Esophagus muscularis mucosa (tissue), 4 donors: ENCODE measurements around the gene CTIF. TPM values are rescaled to one million over a fixed set of nuclear protein-coding genes. Genes with fewer than 3 reads are reported as not detected.
"Not testable (repeated sequence)": the region's sequence is repeated elsewhere in the genome, so short reads cannot be mapped to it uniquely, and the experiment has no call there.

Experiments
- DNase-seq: peaks from one replicate; pipeline ENCODE4 v3.0.0-alpha.2; 2017; ENCODE audit errors: extremely low spot score
- H3K27ac ChIP-seq, 4 donors: fragments of 200-600 bp; sonication (generic); replicated peaks in 1 of 4; 1 replicate in 3 of 4; 2 replicates in 1 of 4; pipeline ENCODE4 v1.5.1; 2016 to 2019; ENCODE audit warnings: mild to moderate bottlenecking in 1 of 4
- H3K27me3 ChIP-seq, 4 donors: fragments of 200-600 bp; sonication (generic); one replicate each; pipeline versions ENCODE4 v1.5.1 to v1.6.0; 2016 to 2019
- H3K36me3 ChIP-seq, 4 donors: fragments of 200-600 bp; sonication (generic); one replicate each; pipeline ENCODE4 v1.5.1; 2016 to 2019
- H3K4me1 ChIP-seq, 4 donors: fragments of 200-600 bp; sonication (generic); one replicate each; pipeline ENCODE4 v1.5.1; 2016 to 2019
- H3K4me3 ChIP-seq, 4 donors: fragments of 200-600 bp; sonication (generic); 1 replicate in 2 of 4; 2 replicates in 2 of 4; pipeline ENCODE4 v1.5.1; 2016 to 2019; ENCODE audit warnings: mild to moderate bottlenecking in 4 of 4, moderate library complexity in 1 of 4
- H3K9me3 ChIP-seq, 4 donors: fragments of 200-600 bp; sonication (generic); 1 replicate in 3 of 4; 2 replicates in 1 of 4; pipeline ENCODE4 v1.5.1; 2016 to 2019
- CTCF ChIP-seq, 3 experiments: fragments of 200-600 bp in 2 of 3; fragments of 450-650 bp in 1 of 3; sonication (generic) in 2 of 3; IDR thresholded peaks; one replicate each; pipeline ENCODE4 v1.5.1; 2017 to 2019; ENCODE audit warnings: antibody characterized with exemption in 3 of 3, mild to moderate bottlenecking in 2 of 3, moderate library complexity in 1 of 3
- EP300 ChIP-seq: sonication (generic); formaldehyde crosslinking; IDR thresholded peaks from one replicate; pipeline ENCODE4 v1.6.1; 2017; ENCODE audit warnings: antibody characterized with exemption
- POLR2A ChIP-seq: fragments of 450-650 bp; IDR thresholded peaks from one replicate; pipeline ENCODE4 v1.6.1; 2017; ENCODE audit warnings: antibody characterized with exemption, moderate library complexity, mild to moderate bottlenecking, low read depth
- POLR2AphosphoS5 ChIP-seq, 2 donors: sonication (generic); formaldehyde crosslinking; IDR thresholded peaks; one replicate each; pipeline ENCODE4 v1.6.1; 2017; ENCODE audit warnings: antibody characterized with exemption in 2 of 2
- WGBS: methylation state at CpG from one replicate; pipeline ENCODE4 v1.1.5; 2018; 5-methylcytosine and 5-hydroxymethylcytosine counted together
- intact Hi-C: fragments of 100-400 bp; cut with DNase I; formaldehyde crosslinking; loops from one replicate; pipeline ENCODE4 v1.15.1; 2023
- total RNA-seq, 4 donors: library from RNA; depleted of rRNA; stranded (reverse); fragments of >200 nt; gene quantifications; one replicate each; pipeline versions ENCODE4 v1.1.0 to v1.2.1, GENCODE V29; 2016

CTIF gene
- total RNA-seq, 4 donors from 2014 or later, result 63.1 to 137 (median 87.7) TPM

- Histone ChIP-seq H3K9me3 (no peaks in the 10 kb centered on the region), H3K4me1 (peaks cover 13 to 26% (median 17%) of the 10 kb centered on the region in 4 donors), H3K4me3 (no peak overlapping the region), H3K27me3 (no peaks in the 10 kb centered on the region), H3K27ac (no peak overlapping the region), H3K36me3 (peaks cover 0 to 19% (median 9%) of the 10 kb centered on the region in 4 donors)
- intact Hi-C loops, result no loop called here
- WGBS, result 28% methylated on average over 1 of the region's 1 CpG
- DNase-seq, result no peak
- TF ChIP-seq CTCF (IDR thresholded peaks at IDR 0.05) (no peak), POLR2AphosphoS5 (IDR thresholded peaks at IDR 0.05) (no peak), EP300 (no peak), POLR2A (no peak)
Observed at GRCh38 chr18:48808476-48808875, 269.6 kb downstream of the CTIF start.

DNA sequence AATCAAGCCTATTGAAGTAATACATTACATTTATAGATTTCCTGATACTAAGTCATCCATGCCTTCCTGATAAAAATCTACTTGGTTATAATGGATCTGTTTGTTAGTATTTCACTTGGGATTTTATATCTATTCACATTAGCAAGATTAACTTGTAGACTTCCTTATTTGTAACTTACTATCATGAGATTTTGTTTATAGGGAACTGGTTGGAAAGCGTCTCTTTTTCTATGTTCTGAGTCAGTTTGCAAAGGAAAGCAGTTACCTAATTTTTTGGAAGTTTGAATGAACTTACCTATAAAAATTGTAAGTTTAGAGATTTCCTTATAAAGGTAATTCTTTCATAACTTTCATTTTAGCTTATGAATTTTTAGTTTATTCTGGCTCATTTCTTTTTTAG is 270.5 kb downstream of the CTIF start:
- TF ChIP-seq EP300 (no peak), CTCF (IDR thresholded peaks at IDR 0.05) (no peak)
- no peak for DNase-seq
- WGBS, result 89% methylated on average over 1 of the region's 1 CpG
- H3K9me3 ChIP-seq, result no peaks in the 10 kb centered on the region
- no peaks in the 10 kb centered on the region for H3K27me3 ChIP-seq
- peaks cover 0 to 10% (median 5%) of the 10 kb centered on the region in 4 donors for H3K36me3 ChIP-seq
- intact Hi-C loops, result no loop called here
- peaks cover 13 to 35% (median 24%) of the 10 kb centered on the region in 4 donors for H3K4me1 ChIP-seq
- no peak overlapping the region for H3K4me3 ChIP-seq
- no peak overlapping the region for H3K27ac ChIP-seq

DNA sequence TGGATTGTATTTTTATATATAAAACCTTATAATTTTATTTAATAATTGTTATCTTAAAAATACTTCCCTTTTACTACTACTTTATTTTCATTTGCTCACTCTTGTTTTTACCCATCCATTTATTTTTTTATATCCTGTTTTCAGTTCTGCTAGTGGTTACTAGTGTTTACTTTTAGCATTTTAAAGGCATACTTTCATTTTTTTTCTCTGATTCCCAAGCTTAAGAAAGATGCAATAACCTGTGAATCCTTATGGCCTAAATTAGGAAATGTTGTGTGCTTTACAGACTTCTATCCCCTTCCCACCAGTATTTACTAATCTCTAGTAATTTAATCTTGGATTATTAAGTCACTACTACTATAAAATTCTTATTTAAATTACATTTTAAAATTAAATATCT is 272.0 kb downstream of the CTIF start:
- peaks cover 13 to 35% (median 24%) of the 10 kb centered on the region in 4 donors for H3K4me1 ChIP-seq
- H3K27ac ChIP-seq, result no peak overlapping the region
- no peak overlapping the region for H3K4me3 ChIP-seq
- no peaks in the 10 kb centered on the region for H3K27me3 ChIP-seq
- no peaks in the 10 kb centered on the region for H3K9me3 ChIP-seq
- intact Hi-C loops, result no loop called here
- TF ChIP-seq EP300 (no peak), POLR2AphosphoS5 (IDR thresholded peaks at IDR 0.05) (no peak), POLR2A (no peak), CTCF (IDR thresholded peaks at IDR 0.05) (no peak)
- no peak for DNase-seq
- peaks cover 0 to 5% (median 0%) of the 10 kb centered on the region in 4 donors for H3K36me3 ChIP-seq

DNA sequence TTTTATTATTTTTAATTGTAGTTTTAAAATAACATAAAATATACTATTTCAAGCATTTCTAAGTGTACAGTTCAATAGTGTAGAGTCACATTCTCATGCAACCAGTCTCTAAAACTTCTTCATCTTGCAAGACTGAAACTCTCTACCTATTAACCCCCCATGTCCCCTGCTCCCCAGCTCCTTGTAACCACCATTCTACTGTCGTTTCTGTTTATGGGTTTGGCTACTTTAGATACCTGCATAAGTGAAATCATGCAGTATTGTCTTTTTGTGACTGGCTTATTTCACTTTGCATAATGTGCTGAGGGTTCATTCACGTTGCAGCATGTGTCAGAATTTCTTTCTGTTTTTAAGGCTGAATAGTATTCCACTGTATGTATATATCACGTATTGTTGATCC is 272.6 kb downstream of the CTIF start:
- Histone ChIP-seq H3K27ac (no peak overlapping the region), H3K27me3 (no peaks in the 10 kb centered on the region), H3K9me3 (no peaks in the 10 kb centered on the region), H3K4me3 (no peak overlapping the region), H3K4me1 (peaks cover 10 to 31% (median 18%) of the 10 kb centered on the region in 4 donors), H3K36me3 (peaks cover 0 to 9% (median 3%) of the 10 kb centered on the region in 4 donors)
- WGBS, result 92% methylated on average over 3 of the region's 3 CpGs
- TF ChIP-seq CTCF (IDR thresholded peaks at IDR 0.05) (no peak), POLR2AphosphoS5 (IDR thresholded peaks at IDR 0.05) (no peak), POLR2A (no peak), EP300 (no peak)
- DNase-seq, result no peak
- intact Hi-C loops, result no loop called here

- DNase-seq, H3K4me3 ChIP-seq, intact Hi-C loops, H3K27me3 ChIP-seq, H3K27ac ChIP-seq, H3K9me3 ChIP-seq: not testable (repeated sequence)
- WGBS, result 94% methylated on average over 12 of the region's 12 CpGs
- Histone ChIP-seq H3K4me1 (peaks cover 4 to 25% (median 12%) of the 10 kb centered on the region in 4 donors), H3K36me3 (peaks cover 0 to 11% (median 8%) of the 10 kb centered on the region in 4 donors)
Observed at GRCh38 chr18:48811977-48812451, 273.2 kb downstream of the CTIF start.
